Endothelial cell of umbilical vein (primary cell): ENCODE measurements around the gene ZNF664. TPM values are rescaled to one million over a fixed set of nuclear protein-coding genes. Genes with fewer than 3 reads are reported as not detected.

ENCODE experiments used
- BruUV-seq: library from RNA; stranded (reverse); fragments of 400-500 nt; replicated peaks from 2 replicates; lab custom pipeline; 2021; lab: Mats Ljungman, UMichigan
- CTCF ChIA-PET: fragments of 300-600, 350-600 bp; sonication (Branson Sonifier 250); formaldehyde crosslinking; loops from one replicate; lab custom pipeline; 2021; ENCODE audit warnings: antibody characterized with exemption, inconsistent platforms; lab: Charles Lee
- POLR2A ChIA-PET: fragments of 300-600, 350-600 bp; sonication (Branson Sonifier 250); formaldehyde crosslinking; loops from one replicate; lab custom pipeline; 2021; ENCODE audit warnings: antibody characterized with exemption, inconsistent platforms; lab: Charles Lee
- DNase-seq: peaks from one replicate; pipeline ENCODE4 v3.0.0-alpha.2; 2011; ENCODE audit warnings: low read depth, low spot score
- FAIRE-seq: peaks from 2 replicates; lab custom pipeline; 2011; peaks lifted over from hg19 to GRCh38; lab: Jason Lieb, UNC
- H2AFZ ChIP-seq: 2 replicates; pipeline ENCODE4 v1.6.0; 2012; ENCODE audit warnings: low read depth, low read length, control low read depth, inconsistent platforms
- H3K27ac ChIP-seq: 2 replicates; pipeline ENCODE4 v1.5.1; 2011; ENCODE audit warnings: low read depth, mild to moderate bottlenecking, control low read depth, low read length, moderate library complexity; ENCODE audit not compliant: insufficient read depth
- H3K27me3 ChIP-seq, 2 experiments: 2 replicates each; pipeline versions ENCODE4 v1.6.0 to v1.6.1; 2011; ENCODE audit warnings: low read length in 2 of 2, mixed read lengths in 1 of 2; ENCODE audit not compliant: control insufficient read depth in 2 of 2, insufficient read depth in 2 of 2
- H3K36me3 ChIP-seq, 2 experiments: 2 replicates in 1 of 2; 3 replicates in 1 of 2; pipeline ENCODE4 v1.5.1; 2011; ENCODE audit warnings: low read length in 2 of 2, mild to moderate bottlenecking in 1 of 2, moderate library complexity in 1 of 2; ENCODE audit not compliant: control insufficient read depth in 2 of 2, insufficient read depth in 2 of 2; ENCODE audit errors: extremely low read depth in 1 of 2
- H3K4me1 ChIP-seq: 3 replicates; pipeline ENCODE4 v1.5.1; 2011; ENCODE audit warnings: mild to moderate bottlenecking, low read length; ENCODE audit not compliant: control insufficient read depth, insufficient read depth; ENCODE audit errors: extremely low read depth
- H3K4me2 ChIP-seq: 2 replicates; pipeline ENCODE4 v1.6.1; 2011; ENCODE audit warnings: low read length, control low read depth, mixed read lengths; ENCODE audit not compliant: insufficient read depth
- H3K4me3 ChIP-seq, 3 experiments: fragments of 200-600 bp in 1 of 3; sonication (generic), shearing (Covaris generic) in 1 of 3; replicated peaks in 1 of 3; 2 replicates each; pipeline ENCODE4 v1.5.1; 2011 to 2016; ENCODE audit warnings: control low read depth in 3 of 3, low read length in 3 of 3, mild to moderate bottlenecking in 2 of 3, inconsistent platforms in 1 of 3, low read depth in 1 of 3, moderate library complexity in 1 of 3; ENCODE audit not compliant: insufficient read depth in 1 of 3
- H3K79me2 ChIP-seq: 2 replicates; pipeline ENCODE4 v1.6.0; 2012; ENCODE audit warnings: low read length, inconsistent platforms; ENCODE audit not compliant: control insufficient read depth, insufficient read depth
- H3K9ac ChIP-seq: replicated peaks from 2 replicates; pipeline ENCODE3; 2011; ENCODE audit warnings: low read length, control low read depth; ENCODE audit not compliant: insufficient read depth; ENCODE audit errors: extremely low read depth
- H3K9me1 ChIP-seq: replicated peaks from 3 replicates; pipeline ENCODE4 v1.6.0; 2011; ENCODE audit warnings: mild to moderate bottlenecking, low read length; ENCODE audit not compliant: control insufficient read depth, insufficient read depth; ENCODE audit errors: extremely low read depth
- H3K9me3 ChIP-seq: replicated peaks from 2 replicates; pipeline ENCODE4 v1.5.1; 2012; ENCODE audit warnings: low read length, inconsistent platforms; ENCODE audit not compliant: control insufficient read depth, insufficient read depth
- H4K20me1 ChIP-seq: replicated peaks from 2 replicates; pipeline ENCODE3; 2011; ENCODE audit warnings: mild to moderate bottlenecking, low read length; ENCODE audit not compliant: control insufficient read depth, insufficient read depth; ENCODE audit errors: extremely low read depth
- CTCF ChIP-seq, 2 donors: IDR thresholded peaks; 1 replicate in 1 of 2; 2 replicates in 1 of 2; pipeline ENCODE4 v1.5.1; 2011; ENCODE audit warnings: low read length in 2 of 2, mild to moderate bottlenecking in 2 of 2, moderate library complexity in 2 of 2, control low read depth in 1 of 2, inconsistent platforms in 1 of 2, low read depth in 1 of 2; ENCODE audit not compliant: insufficient read depth in 1 of 2; ENCODE audit errors: extremely low read depth in 1 of 2
- EZH2 ChIP-seq: IDR thresholded peaks from 2 replicates; pipeline ENCODE4 v1.6.1; 2012; ENCODE audit warnings: borderline replicate concordance, low read depth, mild to moderate bottlenecking, moderate library complexity, low read length, inconsistent platforms; ENCODE audit not compliant: severe bottlenecking
- FOS ChIP-seq: IDR thresholded peaks from 2 replicates; pipeline ENCODE4 v1.6.1; 2011; ENCODE audit warnings: mild to moderate bottlenecking, low read length, moderate library complexity, borderline replicate concordance; ENCODE audit not compliant: insufficient read depth
- GATA2 ChIP-seq: IDR thresholded peaks from 2 replicates; pipeline ENCODE4 v1.7.0; 2011; ENCODE audit warnings: low read depth, mild to moderate bottlenecking, moderate library complexity, mixed read lengths, low read length; ENCODE audit not compliant: insufficient read length, insufficient read depth
- JUN ChIP-seq: IDR thresholded peaks from 2 replicates; pipeline ENCODE4 v1.6.1; 2011; ENCODE audit warnings: borderline replicate concordance, low read depth; ENCODE audit not compliant: insufficient read length, insufficient read depth
- MAX ChIP-seq: IDR thresholded peaks from 2 replicates; pipeline ENCODE4 v1.6.1; 2011; ENCODE audit not compliant: insufficient read depth, insufficient read length
- MYC ChIP-seq: IDR thresholded peaks from one replicate; pipeline ENCODE4 v1.6.1; 2011; ENCODE audit warnings: mild to moderate bottlenecking, low read depth, low read length
- POLR2A ChIP-seq: IDR thresholded peaks from 2 replicates; pipeline ENCODE4 v1.6.1; 2012; ENCODE audit warnings: low read depth, mild to moderate bottlenecking, control low read depth, low read length
- POLR2AphosphoS5 ChIP-seq: IDR thresholded peaks from 2 replicates; pipeline ENCODE4 v1.6.1; 2012; ENCODE audit warnings: low read depth, mild to moderate bottlenecking, control low read depth, low read length, moderate library complexity; ENCODE audit not compliant: insufficient read depth
- dilution Hi-C: fragments of 300-500 bp; cut with MboI; formaldehyde crosslinking; loops from one replicate; pipeline ENCODE4 v1.15.0; 2019; ENCODE audit warnings: low sequenced_read_pairs; ENCODE audit not compliant: extremely low pct_ligation_motif_present
- intact Hi-C: fragments of 100-400 bp; cut with micrococcal nuclease; formaldehyde crosslinking; loops from one replicate; pipeline ENCODE4 v1.10.0; 2022
- polyA plus RNA-seq, 4 experiments: library from polyadenylated mRNA; depleted of rRNA in 3 of 4; stranded (reverse) in 3 of 4; unstranded in 1 of 4; fragments of >200 nt; gene quantifications; 2 replicates each; pipeline versions ENCODE4 v1.2.1 to v1.2.3, GENCODE V29; 2011 to 2012; ENCODE audit warnings: missing spikeins in 1 of 4
- total RNA-seq: library from RNA; stranded (reverse); gene quantifications from 2 replicates; pipeline ENCODE4 v1.2.3, GENCODE V29; 2021

The ZNF664 gene
- total and polyA plus RNA-seq, 2 donors (not counting 3 experiments of a cell fraction or from before 2014, with no cell fraction given), result 29.8 to 71.3 TPM

GRCh38 chr12:123944696-123945095 is 28.3 kb upstream of the ZNF664 start:
- Histone ChIP-seq H4K20me1 (no peaks in the 10 kb centered on the region), H2AFZ (no peak overlapping the region), H3K4me1 (peaks cover 12% of the 10 kb centered on the region), H3K36me3 (peaks cover 2 to 5% of the 10 kb centered on the region in 2 experiments), H3K9me1 (no peaks in the 10 kb centered on the region), H3K9ac (no peak overlapping the region), H3K4me3 (no peak overlapping the region), H3K27me3 (no peaks in the 10 kb centered on the region), H3K9me3 (no peaks in the 10 kb centered on the region), H3K79me2 (no peaks in the 10 kb centered on the region), H3K27ac (no peak overlapping the region), H3K4me2 (no peak overlapping the region)
- ChIA-PET CTCF (no interaction called here), POLR2A (no interaction called here)
- no TSS peak for BruUV-seq
- DNase-seq (no peak), FAIRE-seq (no peak)
- intact Hi-C loops (no loop called here), dilution Hi-C loops (no loop called here)
- no peak for TF ChIP-seq MAX

GRCh38 chr12:123945287-123946151 is 27.5 kb upstream of the ZNF664 start:
- peaks cover 2 to 3% of the 10 kb centered on the region in 2 experiments for H3K36me3 ChIP-seq
- ChIA-PET POLR2A (no interaction called here), CTCF (no interaction called here)
- H3K27ac ChIP-seq, result no peak overlapping the region
- DNase-seq (no peak), FAIRE-seq (no peak)
- H4K20me1 ChIP-seq, result no peaks in the 10 kb centered on the region
- H3K4me3 ChIP-seq, result no peak overlapping the region
- H3K27me3 ChIP-seq, result no peaks in the 10 kb centered on the region
- no peaks in the 10 kb centered on the region for H3K79me2 ChIP-seq
- H3K9me3 ChIP-seq, result no peaks in the 10 kb centered on the region
- H3K4me2 ChIP-seq, result no peak overlapping the region
- TF ChIP-seq MYC, result no peak
- no peak for TF ChIP-seq CTCF (IDR thresholded peaks at IDR 0.05; ENCODE audit: extremely low read depth in 1 of 2, insufficient read depth in 1 of 2, low read depth in 1 of 2, low read length in 2 of 2)
- TF ChIP-seq GATA2, result no peak
- TF ChIP-seq MAX, result no peak
- no peak for TF ChIP-seq POLR2A
- TF ChIP-seq FOS, result no peak
- no peak for TF ChIP-seq POLR2AphosphoS5
- no peak for TF ChIP-seq EZH2
- no peak for TF ChIP-seq JUN
- H3K4me1 ChIP-seq, result peaks cover 12% of the 10 kb centered on the region
- dilution Hi-C loops, result no loop called here
- H3K9ac ChIP-seq, result no peak overlapping the region
- intact Hi-C loops, result no loop called here
- BruUV-seq, result no TSS peak
- H3K9me1 ChIP-seq, result no peaks in the 10 kb centered on the region
- no peak overlapping the region for H2AFZ ChIP-seq
